Trophoblast cell (in vitro differentiated cells and primary cell): ENCODE results near the gene TMEM150C.

ENCODE experiments used
- DNase-seq, 2 donors: peaks; one replicate each; pipeline ENCODE4 v3.0.0-alpha.2; 2016
- H2AFZ ChIP-seq: 2 replicates; pipeline ENCODE4 v1.6.1; 2013; ENCODE audit warnings: low read length, moderate library complexity, mild to moderate bottlenecking; ENCODE audit not compliant: insufficient read depth, poor library complexity
- H2AK5ac ChIP-seq: 2 replicates; pipeline ENCODE4 v1.6.1; 2013; ENCODE audit warnings: mild to moderate bottlenecking, low read length
- H2BK120ac ChIP-seq: 2 replicates; pipeline ENCODE4 v1.6.1; 2013; ENCODE audit warnings: low read length, mild to moderate bottlenecking, moderate library complexity; ENCODE audit not compliant: insufficient read depth, poor library complexity
- H2BK12ac ChIP-seq: 2 replicates; pipeline ENCODE4 v1.6.1; 2013; ENCODE audit warnings: mild to moderate bottlenecking, low read length, moderate library complexity
- H2BK5ac ChIP-seq: 2 replicates; pipeline ENCODE4 v1.6.1; 2013; ENCODE audit warnings: low read length, low read depth, moderate library complexity, mild to moderate bottlenecking; ENCODE audit not compliant: poor library complexity
- H3K14ac ChIP-seq: 2 replicates; pipeline ENCODE4 v1.6.1; 2013; ENCODE audit warnings: mild to moderate bottlenecking, low read length
- H3K18ac ChIP-seq: 2 replicates; pipeline ENCODE4 v1.6.1; 2013; ENCODE audit warnings: mild to moderate bottlenecking, low read length
- H3K23ac ChIP-seq: 2 replicates; pipeline ENCODE4 v1.6.1; 2013; ENCODE audit warnings: low read length
- H3K27ac ChIP-seq: 2 replicates; pipeline ENCODE4 v1.5.1; 2013; ENCODE audit warnings: low read depth, mild to moderate bottlenecking, inconsistent platforms, low read length, moderate library complexity
- H3K27me3 ChIP-seq: 2 replicates; pipeline ENCODE4 v1.6.1; 2013; ENCODE audit warnings: inconsistent platforms, mild to moderate bottlenecking, low read length, moderate library complexity; ENCODE audit not compliant: insufficient read depth
- H3K36me3 ChIP-seq, 2 experiments: 1 replicate in 1 of 2; 2 replicates in 1 of 2; pipeline ENCODE4 v1.6.1; 2013; ENCODE audit warnings: low read length in 2 of 2, mild to moderate bottlenecking in 2 of 2, moderate library complexity in 1 of 2; ENCODE audit not compliant: insufficient read depth in 2 of 2, control insufficient read depth in 1 of 2
- H3K4ac ChIP-seq: 2 replicates; pipeline ENCODE4 v1.6.1; 2013; ENCODE audit warnings: low read depth, mild to moderate bottlenecking, low read length, moderate library complexity
- H3K4me1 ChIP-seq, 2 experiments: 1 replicate in 1 of 2; 2 replicates in 1 of 2; pipeline ENCODE4 v1.6.1; 2013; ENCODE audit warnings: low read length in 2 of 2, mild to moderate bottlenecking in 2 of 2, moderate library complexity in 1 of 2; ENCODE audit not compliant: insufficient read depth in 2 of 2, control insufficient read depth in 1 of 2
- H3K4me2 ChIP-seq: 2 replicates; pipeline ENCODE4 v1.6.1; 2013; ENCODE audit warnings: inconsistent platforms, mild to moderate bottlenecking, low read length, moderate library complexity
- H3K4me3 ChIP-seq: 2 replicates; pipeline ENCODE4 v1.5.1; 2013; ENCODE audit warnings: mild to moderate bottlenecking, low read depth, low read length, inconsistent platforms
- H3K79me1 ChIP-seq: one replicate; pipeline ENCODE4 v1.6.1; 2013; ENCODE audit warnings: low read length
- H3K79me2 ChIP-seq: 2 replicates; pipeline ENCODE4 v1.6.1; 2013; ENCODE audit warnings: low read length, mild to moderate bottlenecking; ENCODE audit not compliant: control insufficient read depth, insufficient read depth, poor library complexity
- H3K9ac ChIP-seq: 2 replicates; pipeline ENCODE4 v1.6.1; 2013; ENCODE audit warnings: mild to moderate bottlenecking, low read length
- H3K9me3 ChIP-seq: 2 replicates; pipeline ENCODE4 v1.6.1; 2013; ENCODE audit warnings: low read depth, mild to moderate bottlenecking, control low read depth, inconsistent platforms, low read length; ENCODE audit not compliant: insufficient read depth
- H4K12ac ChIP-seq: 2 replicates; pipeline ENCODE4 v1.6.1; 2013; ENCODE audit warnings: low read depth, mild to moderate bottlenecking, low read length, moderate library complexity
- H4K8ac ChIP-seq: 2 replicates; pipeline ENCODE4 v1.6.1; 2013; ENCODE audit warnings: low read depth, mild to moderate bottlenecking, low read length, moderate library complexity
- H4K91ac ChIP-seq: one replicate; pipeline ENCODE4 v1.6.1; 2013; ENCODE audit warnings: low read depth, mild to moderate bottlenecking, low read length, moderate library complexity
- WGBS: extraction: QIAGEN DNeasy Blood & Tissue Kit; methylation state at CpG from one replicate; pipeline ENCODE4 v1.1.7; 2013; ENCODE audit warnings: missing lambda C conversion rate; ENCODE audit not compliant: insufficient read length, insufficient coverage; ENCODE audit errors: extremely low coverage; 5-methylcytosine and 5-hydroxymethylcytosine counted together

TMEM150C gene

DNA sequence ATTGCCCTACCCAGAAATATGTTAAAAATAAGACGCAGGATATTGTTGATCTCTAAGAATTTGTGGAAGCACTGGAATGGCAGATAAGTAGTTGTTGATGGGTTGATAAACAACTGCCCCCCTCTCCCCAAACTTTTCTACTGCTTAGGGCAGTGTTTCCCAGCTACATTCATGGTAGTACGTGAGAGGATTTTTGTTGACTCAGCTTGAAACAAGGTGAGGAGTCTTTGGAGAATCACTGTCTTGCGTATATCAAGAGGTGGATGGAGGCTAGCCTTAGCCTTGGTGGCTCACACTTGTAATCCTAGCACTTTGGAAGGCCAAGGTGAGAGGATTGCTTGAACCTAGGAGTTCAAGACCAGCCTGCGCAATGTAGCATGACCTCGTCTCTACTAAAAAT lies 125.7 kb downstream of the TMEM150C start:
- H2AFZ ChIP-seq, result no peak overlapping the region
- H3K4me1 ChIP-seq, result peaks cover 2 to 8% of the 10 kb centered on the region in 2 experiments
- H3K9ac ChIP-seq, result no peak overlapping the region
- no peaks in the 10 kb centered on the region for H3K27me3 ChIP-seq
- no peak overlapping the region for H2BK120ac ChIP-seq
- no peak overlapping the region for H3K4ac ChIP-seq
- no peak overlapping the region for H4K91ac ChIP-seq
- H4K12ac ChIP-seq, result no peak overlapping the region
- H3K14ac ChIP-seq, result no peak overlapping the region
- H2AK5ac ChIP-seq, result no peak overlapping the region
- H4K8ac ChIP-seq, result no peak overlapping the region
- no peak overlapping the region for H3K23ac ChIP-seq
- no peak overlapping the region for H3K18ac ChIP-seq
- no peak overlapping the region for H2BK5ac ChIP-seq
- H3K36me3 ChIP-seq, result peaks cover 0 to 3% of the 10 kb centered on the region in 2 experiments
- no CpG with 5 or more reads among the region's 5 CpGs for WGBS
- no peak overlapping the region for H3K27ac ChIP-seq
- H3K79me1 ChIP-seq, result no peaks in the 10 kb centered on the region
- peaks cover 6% of the 10 kb centered on the region for H3K79me2 ChIP-seq
- H3K4me2 ChIP-seq, result no peak overlapping the region
- no peak overlapping the region for H3K4me3 ChIP-seq
- no peaks in the 10 kb centered on the region for H3K9me3 ChIP-seq
- peak in 1 of 2 donors; percentile 14 for DNase-seq
- H2BK12ac ChIP-seq, result no peak overlapping the region

DNA sequence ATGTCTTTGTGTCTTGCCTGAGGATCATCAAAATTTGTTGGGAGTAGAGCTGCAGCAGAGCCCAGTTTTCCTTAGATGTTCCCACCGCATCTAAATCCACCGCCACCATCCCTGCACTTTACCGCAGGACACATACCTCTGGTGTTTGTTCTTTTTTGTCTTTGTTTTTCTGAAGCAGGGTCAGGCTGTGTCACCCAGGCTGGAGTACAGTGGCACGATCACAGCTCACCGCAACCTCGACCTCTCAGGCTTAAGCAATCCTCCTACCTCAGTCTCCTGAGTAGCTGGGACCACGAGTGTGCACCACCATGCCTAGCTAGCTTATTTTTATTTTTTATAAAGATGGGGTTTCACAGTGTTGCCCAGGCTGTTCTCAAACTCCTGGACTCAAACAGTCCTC lies 126.8 kb downstream of the TMEM150C start:
- Histone ChIP-seq H4K91ac (no peak overlapping the region), H3K9me3 (no peaks in the 10 kb centered on the region), H4K12ac (no peak overlapping the region), H3K9ac (no peak overlapping the region), H3K79me1 (peaks cover 6% of the 10 kb centered on the region), H2AK5ac (no peak overlapping the region), H3K14ac (no peak overlapping the region), H3K4me2 (no peak overlapping the region), H3K79me2 (peaks cover 8% of the 10 kb centered on the region), H3K18ac (no peak overlapping the region), H4K8ac (no peak overlapping the region), H3K27me3 (no peaks in the 10 kb centered on the region), H2BK12ac (no peak overlapping the region), H3K4me3 (peak overlapping the region; percentile 45), H3K36me3 (peaks cover 0 to 3% of the 10 kb centered on the region in 2 experiments), H3K23ac (no peak overlapping the region), H2AFZ (no peak overlapping the region), H2BK5ac (no peak overlapping the region), H2BK120ac (no peak overlapping the region), H3K27ac (no peak overlapping the region), H3K4ac (peak overlapping the region; percentile 80), H3K4me1 (peaks cover 2 to 8% of the 10 kb centered on the region in 2 experiments)
- WGBS, result no CpG with 5 or more reads among the region's 7 CpGs
- DNase-seq, result no peak

DNA sequence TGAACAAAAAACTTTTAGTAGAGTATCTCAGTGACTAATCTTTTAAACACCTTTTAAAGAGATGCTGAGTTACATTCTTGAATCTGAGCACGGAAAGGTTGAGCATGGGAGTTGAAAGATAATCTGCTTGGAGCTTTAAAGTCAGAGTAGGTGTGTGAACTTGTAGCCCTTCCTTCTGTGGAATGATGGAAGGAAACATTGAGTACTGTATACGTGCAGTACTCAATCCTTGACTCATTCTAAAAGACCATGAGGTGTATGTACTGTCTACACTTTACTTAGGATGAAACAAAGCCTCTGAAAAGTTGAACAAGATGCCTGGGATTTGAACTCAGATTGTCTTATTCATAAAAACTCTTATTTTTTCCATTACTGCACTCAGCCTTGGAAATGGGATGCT lies 128.0 kb downstream of the TMEM150C start:
- no peak overlapping the region for H2AFZ ChIP-seq
- H3K4me2 ChIP-seq, result no peak overlapping the region
- no peak overlapping the region for H4K12ac ChIP-seq
- H3K79me1 ChIP-seq, result peaks cover 16% of the 10 kb centered on the region
- H3K23ac ChIP-seq, result no peak overlapping the region
- H3K4me3 ChIP-seq, result no peak overlapping the region
- H3K18ac ChIP-seq, result no peak overlapping the region
- no peak overlapping the region for H3K9ac ChIP-seq
- no peaks in the 10 kb centered on the region for H3K27me3 ChIP-seq
- no peak overlapping the region for H2AK5ac ChIP-seq
- H2BK5ac ChIP-seq, result no peak overlapping the region
- peaks cover 2 to 8% of the 10 kb centered on the region in 2 experiments for H3K4me1 ChIP-seq
- peak overlapping the region; percentile 78 for H3K4ac ChIP-seq
- no peak overlapping the region for H3K27ac ChIP-seq
- H4K91ac ChIP-seq, result no peak overlapping the region
- WGBS, result no CpG with 5 or more reads among the region's 2 CpGs
- H3K79me2 ChIP-seq, result peaks cover 17% of the 10 kb centered on the region
- H2BK12ac ChIP-seq, result no peak overlapping the region
- no peak overlapping the region for H2BK120ac ChIP-seq
- no peak overlapping the region for H3K14ac ChIP-seq
- peaks cover 0 to 3% of the 10 kb centered on the region in 2 experiments for H3K36me3 ChIP-seq
- DNase-seq, result peak in 1 of 2 donors; percentile 35
- no peak overlapping the region for H4K8ac ChIP-seq
- H3K9me3 ChIP-seq, result no peaks in the 10 kb centered on the region
